Glomerular visceral epithelial cell (primary cell): ENCODE results near the gene DYNC1H1.

Source experiments
- DNase-seq: peaks from one replicate; pipeline ENCODE4 v3.0.0-alpha.2; 2016; ENCODE audit errors: extremely low spot score

DYNC1H1 gene

DNA sequence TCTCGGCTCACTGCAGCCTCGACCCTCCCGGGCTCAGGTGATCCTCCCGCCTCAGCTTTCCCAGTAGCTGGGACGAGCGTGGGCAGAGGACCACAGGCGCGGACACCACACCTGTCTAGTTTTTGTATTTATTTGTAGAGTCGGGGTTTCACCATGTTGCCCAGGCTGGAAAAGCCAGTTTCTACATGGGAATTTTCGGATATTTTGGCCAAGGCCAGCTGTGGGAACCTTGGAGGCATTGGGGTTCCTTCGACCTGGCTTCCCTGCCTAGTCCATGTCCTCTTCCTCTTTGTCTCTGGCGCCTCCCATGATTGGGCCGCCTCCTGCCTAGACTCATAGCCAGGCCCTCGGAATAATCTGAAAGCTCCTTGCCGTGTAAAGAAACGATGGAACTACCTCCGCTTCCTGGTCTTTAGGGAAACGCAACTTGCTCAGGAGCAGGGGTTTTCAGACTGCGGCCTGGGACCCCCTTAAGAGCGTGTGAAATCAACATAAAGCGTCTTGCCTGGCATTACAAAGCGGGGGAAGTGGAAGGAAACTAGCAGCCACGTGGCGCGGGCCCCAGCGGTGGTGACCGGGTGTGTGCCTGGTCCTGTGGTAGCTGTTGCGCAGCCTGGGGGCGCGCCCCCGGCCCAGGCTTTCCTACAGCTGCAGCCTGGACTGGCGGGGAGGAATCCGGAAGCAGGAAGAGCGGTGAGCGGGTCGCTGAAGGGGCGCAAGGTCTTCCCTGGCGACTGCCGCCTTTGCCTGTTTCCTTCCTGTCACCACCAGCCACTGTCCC lies 123.8 kb downstream of the DYNC1H1 start:
- DNase-seq: peak; percentile 35

- no peak for DNase-seq
Observed at GRCh38 chr14:102089621-102090343, 125.4 kb downstream of the DYNC1H1 start.

GRCh38 chr14:102090713-102091112 lies 126.3 kb downstream of the DYNC1H1 start:
- no peak for DNase-seq

GRCh38 chr14:102092806-102093205 lies 128.4 kb downstream of the DYNC1H1 start:
- no peak for DNase-seq

DNA sequence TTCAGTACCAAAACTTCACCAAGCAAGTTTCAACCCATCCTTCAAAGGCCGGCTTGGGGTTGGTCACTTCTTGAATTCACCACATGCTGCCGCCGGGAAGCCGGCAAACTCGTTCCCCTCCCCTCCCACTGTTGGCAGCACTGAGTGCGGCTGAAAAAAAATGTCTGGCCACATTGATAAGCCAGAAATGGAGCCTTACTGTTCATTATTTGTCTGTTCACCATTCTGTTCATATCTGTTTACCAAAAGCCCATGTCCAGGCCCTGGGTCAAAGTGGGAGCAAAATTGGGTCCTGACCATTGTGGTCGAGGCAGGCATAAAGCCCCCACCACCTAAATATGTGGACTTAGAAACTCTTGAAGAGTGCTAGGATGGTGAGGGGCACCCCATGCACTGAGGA lies 129.7 kb downstream of the DYNC1H1 start:
- no peak for DNase-seq

GRCh38 chr14:102095231-102095870 lies 131.0 kb downstream of the DYNC1H1 start:
- DNase-seq: no peak

- no peak for DNase-seq
Observed at GRCh38 chr14:102095871-102096568, 131.6 kb downstream of the DYNC1H1 start.

GRCh38 chr14:102096569-102097188 lies 132.3 kb downstream of the DYNC1H1 start:
- peak; percentile 77 for DNase-seq

- no peak for DNase-seq
Observed at GRCh38 chr14:102097441-102098135, 133.2 kb downstream of the DYNC1H1 start.

- no peak for DNase-seq
Observed at GRCh38 chr14:102103062-102103695, 138.8 kb downstream of the DYNC1H1 start.

DNA sequence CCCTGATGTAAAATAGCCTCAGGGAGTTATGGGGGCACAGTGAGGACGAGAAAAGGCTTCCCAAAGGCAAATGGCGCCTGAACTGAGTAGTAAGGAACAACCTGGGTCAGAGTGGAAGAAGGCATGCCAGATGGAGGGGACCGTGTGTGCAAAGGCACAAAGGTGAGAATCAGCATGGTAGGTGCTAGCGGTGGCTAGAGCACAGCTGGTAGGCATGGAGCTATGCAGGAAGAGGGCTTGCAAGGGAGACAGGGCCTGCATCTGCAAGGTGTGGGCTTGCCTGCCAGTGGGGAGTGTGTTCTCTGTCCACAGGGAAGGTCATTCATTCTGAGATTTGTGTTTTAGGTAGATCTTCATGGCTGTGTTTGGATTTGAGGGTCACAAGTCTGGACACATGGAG lies 141.0 kb downstream of the DYNC1H1 start:
- DNase-seq: no peak
